Ishikawa (cell line): ENCODE data around the gene ESRRG.

Source experiments
- CEBPB ChIP-seq: IDR thresholded peaks from 2 replicates; pipeline ENCODE4 v1.6.1; 2012
- CREB1 ChIP-seq: IDR thresholded peaks from 2 replicates; pipeline ENCODE4 v1.6.1; 2012; ENCODE audit warnings: low read depth
- EGR1 ChIP-seq: IDR thresholded peaks from 2 replicates; pipeline ENCODE4 v1.6.1; 2012
- EP300 ChIP-seq: IDR thresholded peaks from 2 replicates; pipeline ENCODE4 v1.6.1; 2012; ENCODE audit warnings: borderline replicate concordance
- FOXM1 ChIP-seq: IDR thresholded peaks from 2 replicates; pipeline ENCODE4 v1.6.1; 2012; ENCODE audit warnings: low read depth, borderline replicate concordance
- MAX ChIP-seq: IDR thresholded peaks from 2 replicates; pipeline ENCODE4 v1.6.1; 2012
- NFIC ChIP-seq: IDR thresholded peaks from 2 replicates; pipeline ENCODE4 v1.6.1; 2012
- RAD21 ChIP-seq: IDR thresholded peaks from 2 replicates; pipeline ENCODE4 v1.6.1; 2012; ENCODE audit warnings: low read depth
- REST ChIP-seq: IDR thresholded peaks from 2 replicates; pipeline ENCODE4 v1.6.1; 2012; ENCODE audit warnings: low read depth, mild to moderate bottlenecking
- TAF1 ChIP-seq: IDR thresholded peaks from 2 replicates; pipeline ENCODE4 v1.6.1; 2012; ENCODE audit warnings: low read depth, mild to moderate bottlenecking
- TCF12 ChIP-seq: IDR thresholded peaks from 2 replicates; pipeline ENCODE4 v1.6.1; 2012; ENCODE audit warnings: low read depth
- TEAD4 ChIP-seq: IDR thresholded peaks from 2 replicates; pipeline ENCODE4 v1.6.1; 2012
- USF1 ChIP-seq: IDR thresholded peaks from 2 replicates; pipeline ENCODE4 v1.6.1; 2012
- YY1 ChIP-seq: IDR thresholded peaks from 2 replicates; pipeline ENCODE4 v1.6.1; 2012; ENCODE audit warnings: low read depth
- ZBTB7A ChIP-seq: IDR thresholded peaks from 2 replicates; pipeline ENCODE4 v1.6.1; 2012; ENCODE audit warnings: low read depth

ESRRG gene

GRCh38 chr1:216566641-216567205 is 156.5 kb downstream of the ESRRG start:
- TF ChIP-seq RAD21 = peak; percentile 37
- TF ChIP-seq NFIC = no peak
- TF ChIP-seq TEAD4 = no peak
- no peak for TF ChIP-seq ZBTB7A
- no peak for TF ChIP-seq EGR1
- TF ChIP-seq CEBPB = no peak

GRCh38 chr1:216563087-216563486 is 160.1 kb downstream of the ESRRG start:
- TF ChIP-seq CREB1 (no peak), TEAD4 (no peak), TCF12 (no peak), EP300 (no peak), REST (no peak), ZBTB7A (no peak), CEBPB (no peak), NFIC (no peak), EGR1 (no peak), USF1 (no peak), RAD21 (no peak), TAF1 (no peak), YY1 (no peak)

GRCh38 chr1:216562383-216562782 is 160.8 kb downstream of the ESRRG start:
- TF ChIP-seq EGR1 = no peak
- TF ChIP-seq MAX = no peak
- no peak for TF ChIP-seq ZBTB7A
- TF ChIP-seq RAD21 = no peak

GRCh38 chr1:216560527-216560926 is 162.7 kb downstream of the ESRRG start:
- no peak for TF ChIP-seq MAX
- no peak for TF ChIP-seq TEAD4
- TF ChIP-seq EGR1 = no peak
- TF ChIP-seq REST = no peak
- no peak for TF ChIP-seq TCF12
- TF ChIP-seq EP300 = no peak
- TF ChIP-seq FOXM1 = no peak
- no peak for TF ChIP-seq YY1
- no peak for TF ChIP-seq USF1
- TF ChIP-seq ZBTB7A = no peak
- TF ChIP-seq RAD21 = no peak
- no peak for TF ChIP-seq TAF1
- no peak for TF ChIP-seq CREB1

- TF ChIP-seq REST = no peak
- no peak for TF ChIP-seq USF1
- no peak for TF ChIP-seq MAX
- no peak for TF ChIP-seq EP300
- TF ChIP-seq CREB1 = no peak
- no peak for TF ChIP-seq TAF1
- no peak for TF ChIP-seq EGR1
- no peak for TF ChIP-seq CEBPB
- no peak for TF ChIP-seq NFIC
- no peak for TF ChIP-seq YY1
- no peak for TF ChIP-seq ZBTB7A
- TF ChIP-seq FOXM1 = no peak
- TF ChIP-seq TEAD4 = no peak
- TF ChIP-seq RAD21 = no peak
- no peak for TF ChIP-seq TCF12
Observed at GRCh38 chr1:216559359-216559758, 163.9 kb downstream of the ESRRG start.
